Heart left ventricle (tissue), 13 donors: ENCODE measurements around the gene AKAP3.

Experiments
- CTCF ChIP-seq, 12 donors: fragments of 200-600 bp; sonication (generic) in 4 of 12; IDR thresholded peaks; one replicate each; pipeline versions ENCODE4 v1.5.0 to v1.8.0; 2018 to 2022; ENCODE audit warnings: antibody characterized with exemption in 12 of 12, mild to moderate bottlenecking in 5 of 12
- POLR2A ChIP-seq, 2 donors: fragments of 450-650 bp; IDR thresholded peaks; one replicate each; pipeline ENCODE4 v1.6.1; 2017; ENCODE audit warnings: antibody characterized with exemption in 2 of 2, mild to moderate bottlenecking in 2 of 2, moderate library complexity in 2 of 2
- donor health status: ischemic (EF 13 %, LVEDD 7.1; RV severe dilation, severe dysfunction).
- donor health status: DM: no; HTN: yes; CAD: no.
- donor health status: DM: no; HTN: no; CAD: no.
- donor health status: ischemic (EF 25% LVEDD 6.9; RV normal size, moderate dysfunction).
- donor health status: ischemic (EF 25% LVEDD 5.7; RV mildly dilated, moderate dysfunction).
- donor health status: ischemic (EF 35%, LVEDD 5.7; RV mildly dilated, moderate dysfunction).
- donor health status: nonischemic (EF 11% LVEDD 7.7; RV severe dilation, severe dysfunction).
- donor health status: DM: yes; HTN: yes; CAD: no.
- donor health status: PGD.
- donor health status: ischemic (EF 29% LVEDD 5.4; RV normal size, mild dysfunction).
- donor health status: nonischemic (EF 23%, LVEDD 6.1; RV moderate dilation, normal function).

GRCh38 chr12:4681732-4682131, 32.9 kb upstream of the AKAP3 start:
- TF ChIP-seq CTCF (IDR thresholded peaks at IDR 0.05) (no peak), POLR2A (IDR thresholded peaks at IDR 0.05) (no peak)
